Upper lobe of left lung (tissue), 4 donors: ENCODE results near the gene RASGEF1B.

Experiments
- CTCF ChIP-seq, 6 experiments: fragments of 450-650 bp in 4 of 6; fragments of 200-600 bp in 2 of 6; sonication (generic) in 2 of 6; IDR thresholded peaks; one replicate each; pipeline ENCODE4 v1.5.1; 2016 to 2019; ENCODE audit warnings: antibody characterized with exemption in 6 of 6
- POLR2A ChIP-seq, 4 donors: fragments of 450-650 bp; IDR thresholded peaks; one replicate each; pipeline ENCODE4 v1.5.1; 2016 to 2017; ENCODE audit warnings: antibody characterized with exemption in 4 of 4, mild to moderate bottlenecking in 2 of 4

DNA sequence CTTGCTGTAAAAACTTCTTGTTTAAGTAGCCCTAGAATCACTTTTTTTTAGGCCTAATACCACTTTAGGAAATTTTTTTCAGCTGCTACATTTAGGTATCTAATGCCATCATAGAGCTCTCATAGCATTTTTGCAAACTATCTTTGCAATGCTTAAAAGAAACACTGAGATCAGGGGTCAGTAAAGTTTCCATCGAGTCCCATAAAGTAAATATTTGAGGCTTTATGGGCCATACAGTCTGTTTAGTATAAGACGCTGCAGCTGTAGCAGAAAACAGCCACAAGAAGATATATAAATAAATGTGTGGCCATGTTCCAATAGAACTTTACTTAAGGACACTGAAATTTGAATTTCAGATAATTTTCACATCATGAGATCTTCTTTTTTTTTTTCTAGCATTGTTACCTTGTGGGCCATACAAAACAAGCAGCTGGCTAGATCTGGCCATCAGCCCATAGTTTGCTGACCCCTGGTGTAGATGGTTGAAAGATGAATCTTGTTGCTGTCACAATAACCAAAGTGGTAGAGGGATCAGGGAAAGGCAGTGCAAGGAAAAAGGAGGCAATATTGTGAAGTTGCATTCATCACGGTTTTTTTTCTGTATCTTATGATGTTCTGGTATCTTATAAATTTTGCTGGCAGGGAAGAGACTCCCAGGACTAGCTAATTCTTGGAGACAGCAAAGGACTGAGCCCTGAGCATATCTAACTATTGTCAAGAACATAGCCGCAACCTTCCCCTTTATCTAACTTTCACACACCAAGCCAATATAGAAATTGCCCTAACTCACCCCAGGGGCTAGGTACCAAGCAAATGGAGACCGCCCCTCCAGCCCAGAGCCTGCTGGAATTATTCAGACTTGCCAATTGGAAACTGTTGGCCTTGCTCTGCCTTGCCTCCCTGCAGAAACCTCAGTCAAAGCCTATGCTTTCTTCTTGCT is 46.6 kb downstream of the RASGEF1B start:
- TF ChIP-seq CTCF (IDR thresholded peaks at IDR 0.05) (no peak), POLR2A (IDR thresholded peaks at IDR 0.05) (no peak)
